Measurements from ENCODE around the gene UBE2U. TPM values are rescaled to one million over a fixed set of nuclear protein-coding genes. Genes with fewer than 3 reads are reported as not detected.

UBE2U gene
- total and polyA plus RNA-seq, 10 of the 15 experiments (the other 5 are each of a cell fraction or from before 2014, with no cell fraction given) = not detected

DNA sequence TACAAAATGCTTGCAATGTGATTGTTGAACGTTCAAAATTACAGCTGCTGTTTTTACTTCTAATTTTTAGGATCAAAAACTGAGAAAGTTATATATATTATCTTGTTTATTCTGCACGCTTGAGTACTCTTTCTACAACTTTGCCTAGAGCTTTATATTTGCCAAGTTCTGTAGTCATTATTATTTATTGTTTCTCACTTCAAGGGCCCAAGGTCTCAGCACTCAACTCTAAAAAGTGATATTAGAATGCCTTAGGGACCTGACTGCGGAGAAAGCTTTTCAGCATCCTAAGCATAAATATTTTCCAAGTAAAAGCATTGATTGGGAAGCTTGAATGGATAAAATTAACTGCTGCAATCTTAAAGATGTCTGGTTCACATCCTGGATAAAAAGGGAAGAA is 83.6 kb downstream of the UBE2U start:
- no peak overlapping the region for H3K4me3 ChIP-seq

More for the DNA sequence above, 83.6 kb downstream of the UBE2U start:
- no peaks in the 10 kb centered on the region for H3K36me3 ChIP-seq (ENCODE audit: control insufficient read depth in 2 of 2, insufficient read depth in 2 of 2, low read length in 1 of 2)
- H3K79me2 ChIP-seq (ENCODE audit: control insufficient read depth, insufficient read depth, low read length) = no peaks in the 10 kb centered on the region
- intact Hi-C loops (cut with micrococcal nuclease; ENCODE audit: unreplicated experiment) (no loop called here), in situ Hi-C loops (cut with MboI) (no loop called here)
- no TSS peak for BruUV-seq (replicated peaks)
- H3K9ac ChIP-seq (ENCODE audit: control insufficient read depth, insufficient read depth, low read length) = no peak overlapping the region
- no peak for TF ChIP-seq SKIL (IDR thresholded peaks at IDR 0.05; ENCODE audit: low read depth, poor library complexity, severe bottlenecking)
- no peak for TF ChIP-seq MTA2 (IDR thresholded peaks at IDR 0.05; ENCODE audit: low read depth)
- TF ChIP-seq WRNIP1 (IDR thresholded peaks at IDR 0.05; ENCODE audit: borderline replicate concordance, low read depth, low read length) = no peak
- TF ChIP-seq ZBTB11 (CRISPR knock-in tag; IDR thresholded peaks at IDR 0.05) = no peak
- no peak for TF ChIP-seq MTA3 (IDR thresholded peaks at IDR 0.05; ENCODE audit: borderline replicate concordance, low read length)
- no peak for TF ChIP-seq CHD2 (IDR thresholded peaks at IDR 0.05; ENCODE audit: borderline replicate concordance, low read depth, low read length)
- TF ChIP-seq RUNX3 (IDR thresholded peaks at IDR 0.05; ENCODE audit: low read length) = no peak
- no peak for TF ChIP-seq KAT2A (conservative IDR thresholded peaks at IDR 0.05; ENCODE audit: control insufficient read depth, low read depth, low read length)
- TF ChIP-seq FOXK2 (IDR thresholded peaks at IDR 0.05) = no peak
- TF ChIP-seq ZBTB33 (IDR thresholded peaks at IDR 0.05) = no peak
- TF ChIP-seq SPI1 (IDR thresholded peaks at IDR 0.05; ENCODE audit: borderline replicate concordance, insufficient read depth, low read depth, low read length) = no peak
- TF ChIP-seq STAT3 (IDR thresholded peaks at IDR 0.05; ENCODE audit: low read depth, low read length) = no peak
- TF ChIP-seq BCL11A (IDR thresholded peaks at IDR 0.05; ENCODE audit: low read depth, low read length) = no peak
- TF ChIP-seq KLF5 (IDR thresholded peaks at IDR 0.05; ENCODE audit: partially characterized antibody) = no peak
- TF ChIP-seq IRF4 (IDR thresholded peaks at IDR 0.05; ENCODE audit: low read depth, low read length) = no peak
- no peak for TF ChIP-seq YBX1 (IDR thresholded peaks at IDR 0.05)
- no peak overlapping the region for H3K27ac ChIP-seq (ENCODE audit: control insufficient read depth, insufficient read depth)
- no peak overlapping the region for H3K4me2 ChIP-seq (ENCODE audit: control insufficient read depth, insufficient read depth)
- peaks cover 0 to 2% of the 10 kb centered on the region in 2 experiments; a peak in 1 of 4 replicates for H3K27me3 ChIP-seq (replicated peaks in 1 of 2; ENCODE audit: control insufficient read depth in 2 of 2, insufficient read depth in 2 of 2, low read length in 1 of 2)
- SMC1A ChIA-PET (ENCODE audit: uncharacterized antibody, unreplicated experiment) = interaction anchor here (1.7 kb wide), 1 partner anchor 11 kb away, joined by 3 read pairs; no protein-coding TSS in a partner anchor
- RAD21 ChIA-PET (ENCODE audit: unreplicated experiment) = no interaction called here
- FAIRE-seq = no peak
- H4K20me1 ChIP-seq (ENCODE audit: control insufficient read depth, insufficient read depth) = no peaks in the 10 kb centered on the region
- H2AFZ ChIP-seq (ENCODE audit: control insufficient read depth, low read depth, low read length) = no peak overlapping the region
- no peak for DNase-seq (ENCODE audit: low read depth, low spot score)
- no peaks in the 10 kb centered on the region for H3K9me3 ChIP-seq (replicated peaks; ENCODE audit: control insufficient read depth, insufficient read depth, low read length)
- H3K4me1 ChIP-seq (ENCODE audit: control insufficient read depth, insufficient read depth, low read length) = no peaks in the 10 kb centered on the region
- CTCF ChIA-PET = interaction anchor here (0.8 to 1.8 kb wide), 3 partner anchors 18 to 41 kb away, joined by 4 to 7 read pairs (median 5); no protein-coding TSS in a partner anchor
- no peak for ATAC-seq
- POLR2A ChIA-PET = no interaction called here
- 0% methylated on average over 3 of the region's 3 CpGs for WGBS (ENCODE audit: insufficient coverage, insufficient replicate concordance, low lambda C conversion rate, missing lambda C conversion rate)

All from GM12878 (cell line).